Stimulated activated CD4-positive, alpha-beta T cell treated with anti-CD3 and anti-CD28 coated beads, Interleukin-12 subunit alpha, Interleukin-12 subunit beta, amount 100 ng/mL, for 48 hours (primary cell): Measurements from ENCODE around the gene ENTPD5.
"Not testable (repeated sequence)": the region's sequence is repeated elsewhere in the genome, so short reads cannot be mapped to it uniquely, and the experiment has no call there.

Experiments
- DNase-seq, 3 donors: peaks; one replicate each; pipeline ENCODE4 v3.0.0-alpha.2; 2020; ENCODE audit warnings: low read depth in 2 of 3, low spot score in 1 of 3

ENTPD5 gene

DNA sequence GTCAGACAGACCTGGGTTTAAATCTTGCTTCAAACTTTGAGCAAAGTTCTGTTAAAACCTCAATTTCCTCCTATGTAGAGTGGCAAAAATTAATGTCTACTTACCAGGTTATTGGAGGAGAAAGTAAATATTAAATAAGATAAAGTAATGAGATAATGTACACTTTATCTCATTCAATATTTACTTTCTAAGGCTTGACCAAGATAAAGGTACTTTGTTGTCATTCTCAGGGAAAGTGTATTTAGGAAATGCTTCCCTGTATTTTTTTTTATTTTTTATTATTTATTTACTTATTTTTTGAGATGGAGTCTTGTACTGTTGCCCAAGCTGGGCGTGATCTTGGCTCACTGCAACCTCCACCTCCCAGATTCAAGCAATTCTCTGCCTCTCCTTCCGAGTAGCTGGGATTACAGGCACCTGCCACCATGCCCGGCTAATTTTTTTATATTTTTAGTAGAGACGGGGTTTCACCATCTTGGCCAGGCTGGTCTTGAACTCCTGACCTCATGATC, 73.9 kb downstream of the ENTPD5 start:
- no peak for DNase-seq

DNA sequence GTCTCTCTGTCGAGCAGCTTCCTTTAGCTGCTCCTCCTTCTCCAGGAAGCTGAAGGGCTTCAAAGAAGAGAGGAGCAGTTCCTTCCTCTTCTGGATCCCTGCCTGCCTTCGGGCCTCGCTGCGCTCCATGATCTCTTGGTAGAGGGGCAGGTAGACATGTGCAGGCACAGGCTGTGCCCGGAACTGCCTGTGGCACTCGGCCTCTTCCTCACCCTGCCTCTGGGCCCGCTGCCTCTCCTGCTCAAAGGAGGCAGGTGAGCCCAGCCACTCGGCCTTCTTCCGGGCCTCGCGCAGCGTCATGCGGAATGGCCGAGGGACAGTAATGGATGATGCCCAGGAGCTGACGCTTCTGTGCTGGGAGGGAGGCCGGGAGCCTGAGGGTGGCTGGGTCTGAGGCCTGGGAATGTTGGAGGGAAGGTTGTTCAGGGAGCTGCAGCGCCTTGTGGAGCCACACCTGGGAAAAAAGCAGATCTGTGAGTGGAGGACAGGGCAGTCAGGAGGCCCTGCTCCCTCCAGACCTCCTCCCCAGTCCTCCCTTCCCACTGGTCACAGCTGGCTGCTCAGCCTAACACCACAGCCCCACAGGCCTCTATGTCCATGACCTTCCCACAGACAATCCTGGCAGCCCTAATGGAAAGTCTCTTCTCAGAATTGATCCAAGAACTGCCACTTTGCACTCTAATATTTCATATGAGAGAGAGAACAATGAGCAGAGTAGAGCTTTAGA, 74.5 kb downstream of the ENTPD5 start:
- DNase-seq: no peak

DNA sequence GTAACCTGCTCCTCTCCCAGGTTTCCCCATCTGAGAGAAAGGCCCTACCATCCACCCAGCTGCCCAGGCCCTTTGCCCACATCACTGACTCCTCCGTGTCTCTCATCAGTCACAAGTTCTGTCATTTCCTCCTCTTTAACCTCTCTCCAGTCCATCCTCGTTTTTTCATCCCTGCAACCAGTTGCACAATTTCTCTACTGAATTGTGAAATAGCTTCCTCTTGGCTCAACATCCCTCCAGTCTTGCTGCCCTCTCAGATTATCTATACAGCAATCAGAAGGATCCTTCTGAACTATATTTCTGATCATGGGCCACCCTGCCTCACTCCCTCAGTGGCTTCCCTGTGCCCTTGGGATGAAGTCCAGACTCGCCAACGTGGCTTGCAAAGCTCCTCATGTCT, 76.0 kb downstream of the ENTPD5 start:
- no peak for DNase-seq

DNA sequence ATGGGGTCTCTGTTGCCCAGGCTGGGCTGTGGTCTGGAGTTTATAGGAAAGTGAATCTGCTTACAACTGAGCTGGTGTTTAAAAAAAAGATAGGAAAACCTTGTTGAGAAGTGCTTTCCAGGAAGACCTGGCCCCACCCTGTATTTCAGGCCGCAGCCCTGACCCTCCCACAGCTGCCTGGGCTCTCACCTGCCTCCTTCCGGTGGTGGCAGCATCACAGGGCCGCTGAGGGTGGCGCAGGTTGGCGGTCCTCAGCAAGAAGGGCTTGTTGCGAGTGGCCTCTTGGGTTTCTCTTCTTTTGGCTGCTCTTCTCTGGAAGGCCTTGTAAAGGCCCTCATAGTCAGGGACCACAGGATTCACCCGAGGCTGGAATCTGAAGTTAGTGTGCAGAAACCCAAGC, 76.9 kb downstream of the ENTPD5 start:
- DNase-seq: no peak

DNA sequence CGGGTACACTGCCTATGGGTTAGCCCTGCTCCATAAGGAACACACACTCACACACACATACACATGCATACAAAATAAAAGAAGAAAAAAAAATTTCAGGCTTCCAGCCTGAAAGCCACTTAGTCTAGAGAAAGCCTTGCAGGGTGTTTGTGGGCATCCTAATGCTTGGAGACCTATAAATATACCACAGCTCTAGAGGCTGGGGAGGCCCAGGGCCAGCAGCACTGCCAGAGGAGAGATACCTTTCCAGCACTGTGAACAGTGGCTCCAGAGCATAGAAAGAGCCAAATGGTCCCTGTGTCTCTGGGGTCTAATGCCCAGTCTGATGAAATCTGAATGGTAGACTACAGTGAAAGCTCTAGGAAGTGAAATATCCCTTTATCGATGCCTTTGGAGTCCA, 82.1 kb downstream of the ENTPD5 start:
- no peak for DNase-seq

DNA sequence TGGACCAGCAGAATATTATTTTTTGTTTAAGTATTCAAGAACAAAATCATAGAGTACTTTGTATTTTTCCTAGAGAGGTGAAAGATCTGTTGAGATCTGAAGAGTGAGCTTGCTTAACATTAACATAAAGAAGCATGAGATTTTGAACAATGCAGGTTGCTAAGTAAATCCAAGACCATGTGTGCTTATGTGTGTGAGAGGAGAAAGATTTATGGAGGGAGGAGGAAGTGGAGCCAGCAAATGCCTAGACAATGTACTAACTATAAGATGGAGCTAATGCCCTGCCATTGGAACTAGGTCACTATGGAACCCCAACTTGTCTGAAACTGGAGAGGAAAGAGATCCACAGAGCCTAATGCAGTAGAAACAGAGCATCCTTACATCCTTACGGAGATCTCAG, 82.5 kb downstream of the ENTPD5 start:
- DNase-seq: no peak

DNA sequence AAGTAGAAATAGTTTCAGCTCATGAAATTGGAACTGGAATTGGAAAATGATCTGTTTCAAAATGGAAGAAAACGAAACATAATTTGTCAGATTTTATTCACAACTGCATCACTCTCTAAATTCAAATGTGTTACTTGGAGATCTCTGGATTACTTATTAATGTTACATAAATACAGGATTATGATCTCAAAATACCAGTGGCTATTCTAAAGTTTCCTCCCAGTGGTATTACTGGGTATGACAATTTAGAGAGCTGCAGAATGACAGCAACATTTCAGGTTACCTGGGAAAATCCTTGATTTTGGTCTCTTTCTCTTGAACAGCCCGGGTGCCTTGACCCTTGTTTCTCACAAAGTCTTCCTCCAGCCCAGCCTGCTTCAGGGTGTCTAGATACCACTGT, 83.4 kb downstream of the ENTPD5 start:
- DNase-seq: no peak

DNA sequence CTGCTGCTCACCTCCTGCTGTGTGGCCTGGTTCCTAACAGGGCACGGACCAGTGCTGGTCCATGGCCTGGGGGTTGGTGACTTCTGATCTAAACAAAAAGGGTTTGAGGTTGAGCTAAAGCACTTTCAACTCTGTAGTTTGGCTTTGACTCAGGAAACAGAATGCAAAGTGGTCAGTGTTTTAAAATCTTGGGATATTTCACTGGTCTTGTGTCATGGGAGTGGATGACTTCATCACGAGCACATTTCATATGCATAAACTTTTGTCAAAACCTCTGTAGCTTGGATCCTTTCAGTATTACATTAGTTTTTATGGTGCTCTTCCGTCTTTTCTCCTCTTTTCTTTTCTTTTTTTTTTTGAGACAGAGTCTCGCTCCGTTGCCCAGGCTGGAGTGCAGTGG, 94.8 kb downstream of the ENTPD5 start:
- no peak for DNase-seq

DNA sequence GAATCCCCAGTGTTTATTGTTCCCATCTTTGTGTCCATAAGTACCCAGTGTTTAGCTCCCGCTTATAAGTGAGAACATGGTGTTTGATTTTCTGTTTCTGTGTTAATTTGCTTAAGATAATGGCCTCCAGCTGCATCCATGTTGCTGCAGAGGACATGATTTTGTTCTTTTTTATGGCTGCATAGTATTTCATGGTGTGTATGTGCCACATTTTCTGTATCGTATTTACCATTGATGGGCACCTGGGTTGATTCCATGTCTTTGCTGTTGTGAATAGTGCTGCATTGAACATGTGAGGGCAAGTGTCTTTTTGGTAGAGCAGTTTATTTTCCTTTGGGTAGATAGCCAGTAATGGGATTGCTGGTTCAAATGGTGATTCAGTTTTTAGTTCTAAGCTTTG, 99.6 kb downstream of the ENTPD5 start:
- DNase-seq: not testable (repeated sequence)

DNA sequence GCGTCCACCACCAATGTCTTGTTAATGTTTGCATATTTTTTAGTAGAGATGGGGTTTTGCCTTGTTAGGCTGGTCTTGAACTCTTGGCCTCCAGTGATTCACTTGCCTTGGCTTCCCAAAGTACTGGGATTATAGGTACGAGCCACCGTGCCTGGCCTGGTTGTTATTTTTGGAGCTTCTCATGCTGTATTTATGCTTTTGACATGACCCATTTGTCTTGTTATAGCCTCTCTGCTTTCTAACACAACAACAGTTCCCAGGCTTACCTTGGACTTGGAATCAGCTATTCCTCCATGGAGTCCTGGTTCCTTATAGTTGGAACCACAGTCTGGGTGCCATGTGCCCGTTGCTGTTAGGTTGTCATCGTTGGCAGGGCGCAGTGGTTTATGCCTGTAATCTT, 102.8 kb downstream of the ENTPD5 start:
- DNase-seq: no peak

DNA sequence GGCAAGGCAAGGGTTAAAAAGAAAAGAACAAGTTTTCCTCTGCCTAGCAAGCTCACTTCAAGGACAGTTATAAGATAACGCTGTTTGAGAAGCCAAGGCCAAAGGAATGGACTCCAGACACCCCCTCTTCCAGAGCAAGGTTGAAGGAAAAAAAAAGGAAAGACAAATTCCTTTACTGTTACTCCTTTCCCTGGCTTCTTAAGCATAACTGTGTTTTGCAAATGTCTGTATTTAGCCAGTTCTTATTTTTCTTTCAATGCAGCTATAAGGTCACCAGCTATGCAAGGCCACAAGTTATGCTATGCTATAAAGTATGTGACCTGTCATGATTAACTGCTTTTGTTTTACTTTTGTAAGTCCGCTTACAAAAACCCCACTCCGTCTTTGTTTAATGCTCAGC, 105.8 kb downstream of the ENTPD5 start:
- no peak for DNase-seq

DNA sequence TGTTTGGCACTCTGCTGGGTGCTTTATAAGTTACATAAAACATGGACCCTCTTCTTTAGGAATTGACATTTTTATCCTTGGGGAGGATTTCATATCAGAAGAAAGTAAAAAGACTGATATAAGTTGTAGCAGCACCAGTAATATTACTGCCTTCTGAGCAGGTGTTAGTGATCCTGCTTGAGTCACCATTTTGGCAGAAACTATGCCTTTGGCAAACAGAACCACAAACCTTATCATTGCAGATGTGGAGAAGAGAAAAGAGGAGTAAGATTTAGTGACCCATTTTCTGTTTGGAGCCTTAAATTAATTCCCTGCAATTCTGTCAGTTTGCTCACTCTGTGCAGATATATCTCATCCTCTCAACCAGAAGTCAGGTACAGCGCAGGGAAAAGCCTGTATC, 109.4 kb downstream of the ENTPD5 start:
- no peak for DNase-seq
